Measurements from ENCODE around the gene SSBP3.

The SSBP3 gene

DNA sequence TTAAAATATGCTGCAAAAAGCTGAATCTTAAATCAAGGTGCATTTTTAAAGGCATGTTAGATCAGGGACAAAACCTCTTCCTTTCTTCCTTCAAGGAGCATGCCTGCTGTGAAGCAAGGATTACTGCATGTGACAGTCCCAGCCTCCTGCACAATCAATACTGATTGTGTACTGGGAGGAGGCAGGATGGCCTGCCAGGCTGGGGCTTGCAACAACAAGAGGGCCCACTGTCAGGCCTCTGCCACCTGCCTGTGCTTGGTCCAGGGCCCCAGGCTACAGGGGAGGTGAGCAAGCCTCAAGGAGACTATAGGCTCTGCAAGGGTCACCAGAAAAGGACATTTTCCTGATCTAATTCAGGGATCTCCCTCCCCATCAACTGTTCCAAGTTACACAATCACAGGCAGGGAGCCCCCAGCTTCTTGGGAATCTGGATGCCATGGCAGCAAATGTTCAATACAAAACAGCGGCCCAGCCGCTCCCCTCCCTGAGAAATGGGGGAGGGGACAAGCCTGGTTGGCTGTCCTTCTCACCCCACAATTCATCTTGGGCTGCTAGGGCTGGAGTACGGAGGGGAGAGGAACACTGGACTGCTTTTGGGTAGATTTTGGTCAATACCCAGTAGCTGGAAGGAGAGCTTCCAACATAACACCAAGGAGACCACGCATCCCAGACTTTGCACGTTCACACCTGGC is 76.7 kb downstream of the SSBP3 start:
- no peak for TF ChIP-seq CTCF (IDR thresholded peaks at IDR 0.05; ENCODE audit: low read depth, low read length)
- no peak overlapping the region for H3K4me3 ChIP-seq (ENCODE audit: low read depth, low read length)

DNA sequence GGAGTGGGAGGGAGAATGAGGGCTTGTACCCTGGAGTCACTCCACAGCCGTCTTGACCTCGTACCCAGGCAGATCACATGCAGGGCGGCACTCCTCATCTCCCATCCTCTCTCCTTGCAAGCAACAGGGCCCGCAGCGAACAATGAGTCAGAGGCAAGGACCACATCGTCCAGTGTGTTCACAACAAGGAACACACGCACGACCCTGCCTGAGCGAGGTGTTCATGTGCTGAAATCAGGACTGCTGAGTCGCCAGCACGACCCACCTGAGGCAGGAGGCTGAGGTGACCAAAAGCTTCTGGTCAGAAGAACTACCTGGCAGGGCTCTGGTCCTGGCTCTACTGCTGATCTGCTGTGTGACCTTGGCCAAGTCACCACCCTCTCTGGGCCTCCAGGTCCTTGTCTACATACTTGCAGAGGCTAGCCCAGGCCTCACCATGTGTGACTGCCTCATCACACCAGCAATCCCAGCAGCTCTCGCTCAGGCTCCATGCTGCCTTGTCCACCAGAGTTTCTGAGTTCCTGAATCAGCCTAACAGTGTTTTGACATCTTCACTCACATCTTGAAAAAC is 78.0 kb downstream of the SSBP3 start:
- no peak overlapping the region for H3K4me3 ChIP-seq (ENCODE audit: low read depth, low read length)
- TF ChIP-seq CTCF (IDR thresholded peaks at IDR 0.05; ENCODE audit: low read depth, low read length), result no peak

DNA sequence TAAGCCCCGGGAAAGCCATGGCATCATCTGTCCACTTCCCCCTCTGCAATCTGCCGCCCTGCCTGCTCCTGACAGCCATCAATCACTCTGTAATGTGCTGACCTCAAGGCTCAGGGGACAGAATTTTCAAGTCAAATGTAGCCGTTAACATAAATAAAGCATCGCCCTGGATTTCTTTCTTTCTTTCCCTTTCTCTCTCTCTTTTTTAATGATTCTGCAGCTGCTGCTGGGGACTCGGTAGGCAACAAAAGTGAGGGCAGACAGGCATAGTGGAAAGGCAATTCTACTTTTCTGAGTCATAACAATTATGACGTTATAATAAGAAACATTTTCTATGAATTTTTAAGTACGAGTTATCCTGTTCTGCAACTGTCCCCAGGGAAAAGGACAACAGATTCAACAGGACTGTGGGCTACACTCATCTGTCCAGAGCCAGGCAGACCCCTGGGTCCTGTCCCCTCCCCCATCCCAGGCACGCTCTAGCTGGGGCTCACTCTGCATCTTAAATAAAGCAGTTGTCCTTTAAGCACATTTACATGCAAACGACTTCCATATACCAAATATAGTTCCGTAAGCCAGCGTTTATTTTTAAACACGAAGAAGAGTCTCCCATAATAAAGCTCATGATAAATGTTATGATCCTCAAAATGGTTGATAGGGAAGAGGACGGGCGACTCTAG is 78.7 kb downstream of the SSBP3 start:
- TF ChIP-seq CTCF (IDR thresholded peaks at IDR 0.05; ENCODE audit: low read depth, low read length), result no peak
- H3K4me3 ChIP-seq (ENCODE audit: low read depth, low read length), result no peak overlapping the region

- H3K4me3 ChIP-seq (ENCODE audit: low read depth, low read length), result no peak overlapping the region
These were observed 79.4 kb downstream of the SSBP3 start for GRCh38 chr1:54326543-54327385.

GRCh38 chr1:54325703-54326461 is 80.3 kb downstream of the SSBP3 start:
- H3K4me3 ChIP-seq (ENCODE audit: low read depth, low read length), result no peak overlapping the region
- TF ChIP-seq CTCF (IDR thresholded peaks at IDR 0.05; ENCODE audit: low read depth, low read length), result no peak

More at GRCh38 chr1:54326543-54327385, 79.4 kb downstream of the SSBP3 start:
- TF ChIP-seq CTCF (IDR thresholded peaks at IDR 0.05; ENCODE audit: low read depth, low read length), result no peak

GRCh38 chr1:54325284-54325683 is 80.9 kb downstream of the SSBP3 start:
- no peak for TF ChIP-seq CTCF (IDR thresholded peaks at IDR 0.05; ENCODE audit: low read depth, low read length)
- H3K4me3 ChIP-seq (ENCODE audit: low read depth, low read length), result no peak overlapping the region
